HUES6 (cell line): ENCODE results near the gene CIRBP.
A peak's percentile ranks its signal among the peaks of the same experiment; 100 is the strongest.

Experiments used
- H3K27ac ChIP-seq: 2 replicates; pipeline ENCODE4 v1.7.0; 2013; ENCODE audit warnings: low read depth, mild to moderate bottlenecking, low read length, inconsistent platforms
- H3K27me3 ChIP-seq: 2 replicates; pipeline ENCODE4 v1.6.1; 2013; ENCODE audit warnings: low read length; ENCODE audit not compliant: control insufficient read depth, insufficient read depth
- H3K36me3 ChIP-seq: 2 replicates; pipeline ENCODE4 v1.6.1; 2013; ENCODE audit warnings: low read length; ENCODE audit not compliant: control insufficient read depth, insufficient read depth
- H3K4me1 ChIP-seq: 2 replicates; pipeline ENCODE4 v1.6.1; 2013; ENCODE audit warnings: low read length; ENCODE audit not compliant: control insufficient read depth, insufficient read depth
- H3K4me3 ChIP-seq: 2 replicates; pipeline ENCODE4 v1.5.1; 2013; ENCODE audit warnings: low read depth, low read length
- H3K9ac ChIP-seq: one replicate; pipeline ENCODE4 v1.6.1; 2013; ENCODE audit warnings: mild to moderate bottlenecking, low read length
- H3K9me3 ChIP-seq: 2 replicates; pipeline ENCODE4 v1.6.1; 2013; ENCODE audit warnings: low read depth, low read length; ENCODE audit not compliant: control insufficient read depth, insufficient read depth

CIRBP gene

GRCh38 chr19:1266129-1266915 lies 2.8 kb upstream of the CIRBP start:
- peak overlapping the region; percentile 89 for H3K9ac ChIP-seq
- peak overlapping the region; percentile 79; the same call in 1 of the 2 replicates for H3K27ac ChIP-seq
- peak overlapping the region; percentile 75 for H3K4me3 ChIP-seq
- peaks cover 10% of the 10 kb centered on the region for H3K36me3 ChIP-seq
- H3K4me1 ChIP-seq: peaks cover 65% of the 10 kb centered on the region
- peaks cover 12% of the 10 kb centered on the region for H3K27me3 ChIP-seq
- H3K9me3 ChIP-seq: no peaks in the 10 kb centered on the region

GRCh38 chr19:1266916-1267476 lies 2.1 kb upstream of the CIRBP start:
- peaks cover 17% of the 10 kb centered on the region for H3K36me3 ChIP-seq
- peak overlapping the region; percentile 35 for H3K9ac ChIP-seq
- no peaks in the 10 kb centered on the region for H3K9me3 ChIP-seq
- peaks cover 12% of the 10 kb centered on the region for H3K27me3 ChIP-seq
- H3K4me3 ChIP-seq: peak overlapping the region; percentile 75
- no peak overlapping the region; the same call in 1 of the 2 replicates for H3K27ac ChIP-seq
- H3K4me1 ChIP-seq: peaks cover 60% of the 10 kb centered on the region

- Histone ChIP-seq H3K36me3 (peaks cover 23% of the 10 kb centered on the region), H3K27ac (no peak overlapping the region), H3K4me3 (peak overlapping the region; percentile 75), H3K27me3 (peaks cover 12% of the 10 kb centered on the region), H3K9me3 (no peaks in the 10 kb centered on the region), H3K9ac (peak overlapping the region; percentile 30), H3K4me1 (peaks cover 54% of the 10 kb centered on the region)
Observed at GRCh38 chr19:1267477-1268225, 1.5 kb upstream of the CIRBP start.

GRCh38 chr19:1268226-1269064 lies 687 bp upstream of the CIRBP start:
- Histone ChIP-seq H3K27me3 (peaks cover 12% of the 10 kb centered on the region), H3K36me3 (peaks cover 31% of the 10 kb centered on the region), H3K4me3 (peak overlapping the region; percentile 75), H3K27ac (no peak overlapping the region), H3K9ac (peak overlapping the region; percentile 30), H3K9me3 (no peaks in the 10 kb centered on the region), H3K4me1 (peaks cover 48% of the 10 kb centered on the region)

DNA sequence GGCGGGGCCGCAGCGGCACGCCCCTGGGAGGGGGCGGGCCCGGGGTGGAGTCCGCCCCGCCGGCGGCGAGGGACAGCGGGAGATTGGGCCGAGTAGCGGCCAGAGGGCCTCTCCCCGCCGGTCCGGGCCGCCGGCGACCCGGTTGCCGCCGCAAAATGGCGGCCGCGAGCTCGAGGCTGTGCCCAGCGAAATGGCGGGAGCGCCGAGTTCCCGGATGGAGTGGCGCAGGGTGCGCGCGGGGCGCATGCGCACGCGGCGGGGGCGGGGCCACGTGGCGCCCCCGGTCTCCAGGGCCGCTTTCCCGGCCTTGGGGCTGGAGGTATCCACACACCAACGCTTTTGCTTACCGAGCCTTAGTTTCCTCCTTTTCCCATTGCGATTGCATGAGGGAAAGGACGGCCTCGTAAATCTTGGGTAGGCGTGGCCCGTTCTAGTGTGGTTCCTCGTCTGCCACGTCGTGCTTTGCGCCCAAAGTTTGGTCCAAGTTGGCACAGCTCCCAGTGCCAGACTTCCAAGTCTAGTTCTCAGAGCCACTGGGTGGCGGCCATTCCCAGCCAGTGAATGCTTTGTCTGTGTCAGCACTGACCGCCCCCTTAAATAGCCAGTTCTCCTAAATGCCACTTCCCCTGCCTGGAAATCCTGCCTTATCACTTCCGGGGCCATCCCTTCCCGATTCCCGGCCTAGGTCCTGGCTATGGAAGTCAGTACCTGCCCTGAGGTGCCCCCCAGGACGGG lies 513 bp downstream of the CIRBP start:
- peaks cover 12% of the 10 kb centered on the region for H3K27me3 ChIP-seq
- H3K4me3 ChIP-seq: peak overlapping the region; percentile 96
- H3K36me3 ChIP-seq: peaks cover 43% of the 10 kb centered on the region
- H3K9ac ChIP-seq: peak overlapping the region; percentile 97
- peaks cover 56% of the 10 kb centered on the region for H3K4me1 ChIP-seq
- peak overlapping the region; percentile 91 for H3K27ac ChIP-seq
- H3K9me3 ChIP-seq: no peaks in the 10 kb centered on the region

DNA sequence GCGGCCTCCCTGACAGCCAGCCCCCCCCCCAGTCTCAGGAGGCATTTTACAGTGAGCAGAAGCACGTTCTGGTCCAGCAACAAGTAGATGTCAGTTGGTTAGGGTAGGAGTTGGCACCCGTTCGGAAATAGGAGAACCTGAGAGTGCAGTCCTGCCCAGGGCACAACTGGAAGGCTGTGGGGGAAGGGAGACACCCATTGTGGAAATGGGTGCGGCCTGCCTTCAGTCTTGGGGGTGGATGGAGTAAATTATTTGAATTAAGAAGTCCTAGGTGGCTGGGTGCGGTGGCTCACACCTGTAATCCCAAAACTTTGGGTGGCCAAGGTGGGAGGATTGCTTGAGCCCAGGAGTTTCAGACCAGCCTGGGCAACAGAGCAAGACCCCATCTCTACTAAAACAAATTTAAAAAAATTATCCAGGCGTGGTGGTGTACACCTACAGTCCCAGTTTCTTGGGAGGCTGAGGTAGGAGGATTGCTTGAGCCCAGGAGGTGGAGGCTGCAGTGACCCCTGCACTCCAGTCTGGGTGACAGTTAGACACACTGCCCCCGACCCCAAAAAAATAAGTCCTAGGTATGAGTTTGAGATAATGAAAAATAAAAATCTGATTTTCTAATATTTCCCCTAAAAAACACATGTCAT lies 1.2 kb downstream of the CIRBP start:
- H3K4me3 ChIP-seq: peak overlapping the region; percentile 96
- peaks cover 46% of the 10 kb centered on the region for H3K36me3 ChIP-seq
- H3K9ac ChIP-seq: peak overlapping the region; percentile 97
- H3K4me1 ChIP-seq: peaks cover 49% of the 10 kb centered on the region
- H3K27me3 ChIP-seq: peaks cover 12% of the 10 kb centered on the region
- no peaks in the 10 kb centered on the region for H3K9me3 ChIP-seq
- H3K27ac ChIP-seq: peak overlapping the region; percentile 91

DNA sequence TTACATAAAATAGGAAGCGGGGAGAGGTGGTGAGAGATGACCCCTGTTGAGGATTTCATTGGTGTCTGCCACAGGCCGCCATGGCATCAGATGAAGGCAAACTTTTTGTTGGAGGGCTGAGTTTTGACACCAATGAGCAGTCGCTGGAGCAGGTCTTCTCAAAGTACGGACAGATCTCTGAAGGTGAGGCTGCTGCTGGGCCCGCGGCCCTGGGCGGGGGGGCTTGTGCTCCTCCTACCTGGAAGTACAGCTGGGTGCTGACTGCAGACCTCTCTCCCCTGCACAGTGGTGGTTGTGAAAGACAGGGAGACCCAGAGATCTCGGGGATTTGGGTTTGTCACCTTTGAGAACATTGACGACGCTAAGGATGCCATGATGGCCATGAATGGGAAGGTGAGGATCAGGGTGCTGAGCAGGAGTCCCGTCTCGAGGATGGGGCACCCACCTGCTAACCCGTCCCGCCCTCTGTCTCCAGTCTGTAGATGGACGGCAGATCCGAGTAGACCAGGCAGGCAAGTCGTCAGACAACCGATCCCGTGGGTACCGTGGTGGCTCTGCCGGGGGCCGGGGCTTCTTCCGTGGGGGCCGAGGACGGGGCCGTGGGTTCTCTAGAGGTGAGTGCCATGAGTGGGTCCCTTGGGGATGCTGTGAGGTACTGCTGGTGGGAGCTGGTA lies 1.9 kb downstream of the CIRBP start:
- peaks cover 46% of the 10 kb centered on the region for H3K36me3 ChIP-seq
- 0 out of 2 replicates have a peak overlapping the region, but pooled peaks have one; percentile 3 for H3K4me3 ChIP-seq
- peak overlapping the region; percentile 40 for H3K9ac ChIP-seq
- no peaks in the 10 kb centered on the region for H3K9me3 ChIP-seq
- H3K4me1 ChIP-seq: peaks cover 45% of the 10 kb centered on the region
- no peak overlapping the region for H3K27ac ChIP-seq
- H3K27me3 ChIP-seq: peaks cover 12% of the 10 kb centered on the region

GRCh38 chr19:1271528-1272422 lies 2.6 kb downstream of the CIRBP start:
- no peak overlapping the region for H3K9ac ChIP-seq
- peaks cover 12% of the 10 kb centered on the region for H3K27me3 ChIP-seq
- H3K4me1 ChIP-seq: peaks cover 51% of the 10 kb centered on the region
- peaks cover 46% of the 10 kb centered on the region for H3K36me3 ChIP-seq
- no peak overlapping the region for H3K4me3 ChIP-seq
- no peak overlapping the region for H3K27ac ChIP-seq
- H3K9me3 ChIP-seq: no peaks in the 10 kb centered on the region
